HG02970 (cell line): Measurements from ENCODE around the gene ARHGAP35.
"Not testable (repeated sequence)": the region's sequence is repeated elsewhere in the genome, so short reads cannot be mapped to it uniquely, and the experiment has no call there.

Source experiments
- ATAC-seq: cut with Tn5 transposase; IDR thresholded peaks from one replicate; pipeline ENCODE4 v1.9.1; 2021; ENCODE audit warnings: mild to moderate bottlenecking, moderate library complexity, moderate number of reproducible peaks; ENCODE audit not compliant: unreplicated experiment, low FRiP score

Gene ARHGAP35

DNA sequence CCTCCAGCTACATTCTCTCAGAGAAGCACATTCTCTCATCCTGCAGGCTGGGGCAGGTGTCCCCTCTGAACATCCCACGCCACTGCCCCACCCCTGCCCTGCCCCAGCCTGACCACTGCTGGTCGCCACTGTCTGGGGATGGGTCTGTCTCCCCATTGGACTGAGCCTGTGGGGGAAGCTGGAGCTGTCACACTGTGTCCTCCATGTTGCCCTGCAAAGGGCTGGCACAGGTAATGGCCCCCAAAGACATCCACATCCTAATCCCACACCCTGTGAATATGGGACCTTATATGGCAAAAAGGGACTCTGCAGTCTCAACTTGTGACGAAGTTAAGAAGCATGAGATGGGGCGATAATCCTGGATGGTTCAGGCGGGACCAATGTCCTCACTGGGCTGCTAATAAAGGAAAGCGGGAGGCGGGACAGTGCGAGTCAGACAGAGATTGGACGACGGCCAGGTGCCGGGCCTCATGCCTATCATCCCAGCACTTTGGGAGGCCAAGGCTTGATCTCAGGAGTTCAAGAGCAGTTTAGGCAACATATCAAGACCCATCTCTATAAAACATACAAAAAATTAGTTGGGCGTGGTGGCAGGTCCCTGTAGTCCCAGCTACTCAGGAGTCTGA, 19.2 kb upstream of the ARHGAP35 start:
- ATAC-seq, result no peak

- no peak for ATAC-seq
Measured at GRCh38 chr19:46842791-46843190, 18.0 kb upstream of the ARHGAP35 start.

DNA sequence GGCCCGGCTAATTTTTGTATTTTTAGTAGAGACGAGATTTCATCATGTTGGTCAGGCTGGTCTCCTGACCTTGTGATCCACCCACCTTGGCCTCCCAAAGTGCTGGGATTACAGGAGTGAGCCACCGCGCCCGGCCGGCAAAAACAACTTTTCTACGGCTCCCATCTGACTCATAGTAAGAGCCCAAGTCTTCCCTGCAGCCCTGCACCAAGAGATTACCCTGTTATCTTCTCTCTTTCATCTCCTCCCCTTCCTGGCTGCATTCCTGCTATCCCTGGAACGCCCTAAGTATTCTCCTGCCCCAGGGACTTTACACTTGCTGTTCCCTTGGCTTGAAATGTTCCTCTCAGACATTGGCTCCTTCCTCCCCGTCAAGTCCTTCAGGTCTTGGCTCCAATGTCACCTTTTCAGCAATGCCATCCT, 16.7 kb upstream of the ARHGAP35 start:
- ATAC-seq, result no peak

DNA sequence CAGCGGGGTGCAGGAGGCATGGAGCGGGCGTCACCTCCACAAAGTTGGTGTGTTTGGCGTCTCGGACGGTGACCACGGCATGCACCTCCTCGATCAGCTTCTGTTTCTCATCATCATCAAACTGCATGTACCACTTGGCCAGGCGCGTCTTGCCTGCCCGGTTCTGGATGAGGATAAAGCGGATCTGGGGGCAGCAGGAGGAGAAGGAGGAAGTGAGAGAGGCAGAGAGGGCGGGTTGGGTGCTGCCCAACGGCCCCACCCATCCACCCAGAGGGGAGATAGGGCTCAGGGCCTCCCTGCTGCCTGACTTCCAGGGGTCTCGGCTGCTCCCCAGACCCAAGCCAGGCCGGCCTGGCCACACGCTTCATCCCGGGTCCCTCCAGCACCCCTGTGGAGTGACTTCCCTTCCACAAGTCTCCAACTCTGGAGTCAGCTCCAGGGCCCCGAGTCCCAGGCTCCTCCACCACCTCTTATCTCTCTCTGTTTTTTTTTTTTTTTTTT, 14.8 kb upstream of the ARHGAP35 start:
- ATAC-seq, result no peak

DNA sequence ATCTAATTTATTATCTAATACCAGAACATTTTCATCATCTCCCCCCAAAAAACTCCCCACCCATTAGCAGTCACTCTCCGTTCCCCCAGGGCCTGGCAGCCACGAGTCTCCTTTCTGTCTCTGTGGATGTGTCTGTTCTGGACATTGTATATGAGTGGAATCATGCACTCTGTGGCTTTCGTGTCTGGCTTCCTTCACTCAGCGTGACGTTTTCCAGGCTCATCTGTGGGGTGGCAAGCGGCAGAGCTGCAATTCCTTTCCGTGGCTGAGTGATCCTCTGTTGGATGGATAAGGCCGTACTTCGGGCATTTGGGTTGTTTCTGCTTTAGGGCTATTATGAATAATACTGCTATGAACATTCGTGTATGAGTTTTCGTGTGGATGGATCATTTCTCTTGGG, 13.3 kb upstream of the ARHGAP35 start:
- no peak for ATAC-seq

DNA sequence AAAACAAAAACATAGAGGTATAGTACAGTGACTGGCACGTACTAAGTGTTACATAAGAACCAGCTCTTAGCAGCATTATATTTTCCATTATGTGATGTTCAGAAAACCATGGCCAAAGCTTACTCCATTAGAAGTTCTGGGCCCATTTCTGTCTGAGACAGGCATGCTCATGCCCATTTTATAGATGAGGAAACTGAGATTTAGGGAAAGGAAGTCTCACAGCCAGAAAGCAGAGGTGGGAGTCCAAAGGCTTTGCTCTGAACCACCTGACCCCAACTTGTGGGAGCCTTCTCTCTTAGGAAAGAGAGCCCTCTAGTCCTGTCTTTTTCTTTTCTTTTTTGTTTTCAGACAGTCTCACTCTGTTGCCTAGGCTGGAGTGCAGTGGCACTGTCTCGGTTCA, 12.4 kb upstream of the ARHGAP35 start:
- ATAC-seq, result no peak

DNA sequence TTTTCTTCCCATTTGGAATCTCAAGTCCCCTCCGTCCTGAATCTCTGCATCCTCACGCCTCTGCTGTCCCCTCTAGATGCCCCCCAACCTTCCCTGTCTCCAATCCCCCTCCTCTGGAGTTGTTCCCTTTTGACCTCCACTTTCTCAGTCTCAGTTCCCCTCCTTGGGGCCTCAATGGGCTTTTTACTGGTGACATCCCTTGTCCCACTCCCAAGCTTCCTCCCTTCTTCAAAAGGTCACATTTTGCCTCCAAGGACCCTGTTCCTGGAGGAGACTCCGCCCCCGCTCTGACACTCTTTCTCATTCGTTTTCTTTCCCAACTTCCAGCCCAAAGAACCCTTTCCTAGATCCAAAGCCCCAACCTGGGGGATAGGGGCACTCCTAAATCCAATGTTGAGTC, 11.2 kb upstream of the ARHGAP35 start:
- ATAC-seq, result no peak

DNA sequence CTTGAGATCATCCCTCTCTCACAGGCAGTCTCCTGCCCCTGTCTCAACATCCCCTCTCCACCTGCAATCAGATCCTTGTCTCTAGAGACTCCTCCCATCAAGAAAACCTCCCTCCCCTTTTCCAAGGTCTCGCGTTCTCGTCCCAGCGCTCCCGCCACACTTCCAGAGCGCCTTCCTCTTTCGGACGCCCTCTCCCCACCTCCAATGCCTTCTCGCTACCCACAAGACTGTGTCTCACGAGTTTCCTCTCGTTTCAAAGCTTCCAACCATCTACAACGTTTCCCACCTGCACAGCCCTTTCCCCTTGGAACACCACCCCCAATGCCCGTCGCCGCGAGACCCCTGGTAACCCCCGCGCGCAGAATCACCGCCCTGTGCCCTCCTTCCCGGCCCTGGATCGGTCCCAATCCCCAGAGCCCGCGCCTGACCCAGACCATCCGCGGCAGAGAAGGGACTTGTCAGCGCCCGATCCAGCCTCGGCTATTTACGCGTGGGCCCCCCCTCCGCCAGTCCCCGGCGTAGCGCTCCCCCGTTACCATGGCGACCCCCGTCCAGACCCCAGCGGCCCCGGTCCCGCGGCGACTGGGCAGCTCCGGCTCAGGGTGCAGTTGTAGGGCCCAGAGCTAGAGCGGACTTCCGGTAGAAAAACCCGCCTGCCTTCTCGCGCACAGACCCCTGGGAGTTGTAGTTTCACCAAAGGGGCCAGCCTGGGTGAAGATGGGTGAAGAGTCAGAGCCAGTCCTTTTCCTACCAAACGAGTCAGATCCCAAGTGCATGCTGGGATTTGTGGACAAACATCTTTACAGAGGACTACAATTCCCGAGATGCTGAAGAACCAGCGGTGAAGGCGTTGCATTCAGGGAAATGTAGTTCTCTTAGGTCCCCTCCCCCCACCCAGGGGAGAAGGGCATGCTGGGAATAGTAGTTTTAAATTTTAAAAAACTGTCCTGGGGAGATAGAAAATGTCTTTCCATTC, 10.3 kb upstream of the ARHGAP35 start, which contains the start of gene AP2S1:
Gene AP2S1 (minus strand): TSS at position 619 of the 976 bp plus-strand sequence. CDS start 80 bp downstream, at position 539.
- peak; percentile 88 for ATAC-seq

DNA sequence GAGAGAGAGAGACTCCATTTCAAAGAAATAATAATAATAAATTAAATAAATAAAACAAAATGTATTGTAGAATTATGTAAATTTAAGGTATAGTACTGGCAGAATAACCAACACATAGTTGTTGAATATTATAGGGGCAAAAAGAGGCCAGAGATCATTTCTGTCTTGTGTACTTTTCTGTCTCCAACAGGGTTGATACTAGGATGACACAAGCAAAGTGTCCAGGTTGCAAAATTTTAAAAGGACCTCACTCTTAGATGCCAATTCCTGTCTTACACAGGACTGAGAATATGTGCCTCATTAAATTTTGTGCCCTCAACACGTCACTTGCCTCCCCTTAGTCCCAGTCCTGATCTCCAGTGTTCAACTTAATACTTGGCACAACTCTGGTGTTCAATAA, 8.0 kb upstream of the ARHGAP35 start:
- no peak for ATAC-seq

- ATAC-seq, result not testable (repeated sequence)
Measured at GRCh38 chr19:46854698-46855097, 6.1 kb upstream of the ARHGAP35 start.

- ATAC-seq, result no peak
Measured at GRCh38 chr19:46856062-46857022, 4.5 kb upstream of the ARHGAP35 start.

DNA sequence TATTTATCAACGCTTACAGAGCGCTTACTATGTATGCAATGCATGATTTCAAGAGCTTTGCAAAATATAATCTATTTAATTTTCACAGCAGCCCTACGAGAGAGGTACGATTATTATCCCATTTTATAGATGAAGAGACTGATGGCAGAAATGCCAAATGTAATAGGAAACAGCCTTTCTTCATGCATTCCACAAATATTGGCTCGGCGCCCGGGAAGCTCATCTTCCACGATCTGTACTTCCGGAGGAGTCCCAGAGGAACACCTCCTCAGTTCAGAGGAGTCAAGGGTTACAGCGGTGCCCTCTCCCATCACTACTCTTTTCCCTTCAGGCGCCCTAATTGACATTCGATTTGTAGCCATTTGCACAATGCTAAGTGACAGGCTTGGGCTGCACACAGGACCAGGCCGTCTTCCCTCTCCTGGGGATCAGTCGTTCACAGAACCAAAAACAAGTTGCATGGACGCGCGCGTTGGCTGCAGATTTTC, 1.1 kb upstream of the ARHGAP35 start:
- peak; percentile 7 for ATAC-seq

GRCh38 chr19:46860125-46860845, 512 bp upstream of the ARHGAP35 start:
- ATAC-seq, result peak; percentile 66

- no peak for ATAC-seq
Measured at GRCh38 chr19:46861691-46862502, 1.1 kb downstream of the ARHGAP35 start.

- ATAC-seq, result no peak
Measured at GRCh38 chr19:46862503-46862834, 1.7 kb downstream of the ARHGAP35 start.

GRCh38 chr19:46862974-46863632, 2.3 kb downstream of the ARHGAP35 start:
- no peak for ATAC-seq

DNA sequence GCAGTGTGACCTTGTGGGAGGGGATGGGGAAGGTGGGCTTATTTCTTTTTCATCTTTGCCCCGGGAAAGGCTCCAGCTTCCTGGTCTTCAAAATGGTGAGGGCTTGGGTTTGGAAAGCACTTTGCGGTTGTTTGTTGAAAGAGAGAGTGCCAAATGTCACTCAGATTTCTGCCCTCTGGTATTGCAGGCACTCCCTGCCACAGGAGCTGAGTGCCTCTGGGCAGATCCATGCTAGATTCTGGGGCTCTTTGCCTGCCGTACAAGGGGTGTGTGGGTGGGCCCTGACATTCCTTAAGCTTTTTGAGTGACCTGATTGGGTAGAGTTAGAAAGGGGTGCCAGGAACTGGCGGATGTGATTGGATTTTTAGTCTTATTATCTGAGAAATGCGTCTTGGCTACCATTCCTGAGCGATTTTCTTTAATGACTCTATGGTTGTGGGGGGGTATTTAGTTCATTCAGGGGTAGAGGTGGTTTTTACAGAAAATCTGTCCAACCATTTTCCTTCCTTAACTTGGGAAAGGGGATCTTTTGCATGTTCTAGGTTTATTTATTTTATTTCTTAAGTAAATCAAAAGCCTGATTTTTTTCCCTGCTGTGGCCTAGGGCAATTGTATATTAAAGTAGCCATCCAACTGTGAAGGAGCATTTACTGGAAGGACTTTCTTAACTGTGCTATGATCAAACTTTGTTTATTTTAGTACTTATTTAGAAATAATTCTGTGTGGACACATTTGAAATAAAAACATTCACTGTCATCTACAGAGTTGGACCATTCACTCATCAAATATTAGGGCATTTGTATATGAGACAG, 3.2 kb downstream of the ARHGAP35 start:
- no peak for ATAC-seq
